ENCODE results near the gene ZNF526. TPM values are rescaled to one million over a fixed set of nuclear protein-coding genes. Genes with fewer than 3 reads are reported as not detected.

Gene ZNF526
- total and polyA plus RNA-seq, 12 donors = 2.0 to 12.5 (median 6.2) TPM

DNA sequence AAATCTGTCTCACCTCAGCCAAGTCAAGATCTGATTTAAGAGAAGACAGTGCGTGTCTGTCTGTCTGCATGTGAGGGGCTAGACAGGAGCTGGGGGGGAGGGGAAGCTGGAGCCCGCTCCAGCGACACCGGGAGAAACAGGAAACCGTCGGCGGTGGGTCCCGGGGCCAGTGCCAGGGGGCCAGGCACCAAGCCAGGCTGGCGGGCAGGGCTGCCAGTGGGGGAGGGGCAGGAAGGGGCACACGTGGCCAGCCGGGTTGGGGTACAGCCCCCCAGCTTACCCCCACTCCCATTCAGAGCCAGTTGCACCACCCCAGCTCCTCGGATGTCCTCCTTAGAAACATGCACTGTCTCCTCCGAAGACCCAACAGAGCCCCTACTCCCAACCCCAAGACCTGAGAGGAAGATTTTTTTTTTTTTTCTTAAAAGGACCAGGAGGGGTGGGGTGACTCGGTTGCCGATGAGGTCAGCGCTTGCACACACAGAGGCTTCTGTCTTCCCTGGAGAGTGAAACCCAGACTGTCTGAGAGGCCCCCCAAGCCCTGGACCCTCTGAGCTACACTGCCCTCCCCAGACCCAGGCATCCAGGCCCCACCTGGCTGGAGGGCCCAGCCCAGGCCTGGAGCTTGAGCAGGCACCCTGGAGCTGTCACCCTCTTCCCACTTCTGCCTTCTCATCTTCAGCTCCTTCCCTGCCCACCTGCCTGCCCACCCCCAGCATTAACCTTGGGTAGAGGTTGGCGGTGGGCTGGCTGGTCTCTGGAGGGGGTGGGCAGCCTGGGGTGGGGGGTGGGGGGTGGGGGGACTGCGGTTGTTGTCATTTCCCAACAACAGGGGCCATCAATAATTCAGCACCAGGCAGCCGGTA lies 30.8 kb downstream of the ZNF526 start:
- Histone ChIP-seq H3K9me3 (replicated peaks in 1 of 3) (no peaks in the 10 kb centered on the region), H3K4me1 (replicated peaks in 1 of 2) (peaks cover 51 to 60% of the 10 kb centered on the region in 2 donors), H3K4me3 (peak overlapping the region in 1 of 4 donors; percentile 90), H3K27ac (peak overlapping the region; percentile 6 to 100 (median 97)), H3K36me3 (replicated peaks in 1 of 2) (peaks cover 0 to 20% of the 10 kb centered on the region in 2 donors), H3K27me3 (no peaks in the 10 kb centered on the region)
- peak in 1 of 2 donors; percentile 23 for TF ChIP-seq POLR2A (IDR thresholded peaks at IDR 0.05)
- TF ChIP-seq CTCF (IDR thresholded peaks at IDR 0.05) = no peak
- intact Hi-C loops (cut with DNase I) = loop anchor here in 1 of 2 donors (2.0 kb wide), 1 partner anchor 28 kb away; no protein-coding TSS in a partner anchor
- WGBS, 4 donors = 5 to 10% (median 8%) methylated on average over 7 to 19 of the region's 19 CpGs
- peak in 6 of 7 donors; percentile 63 to 76 (median 70) for DNase-seq

- no peak for TF ChIP-seq CTCF (IDR thresholded peaks at IDR 0.05)
- TF ChIP-seq POLR2A (IDR thresholded peaks at IDR 0.05) = no peak
- 62 to 82% (median 75%) methylated on average over 4 of the region's 4 CpGs for WGBS, 4 donors
- Histone ChIP-seq H3K27ac (peak overlapping the region; percentile 60 to 100 (median 99)), H3K4me3 (peak overlapping the region in 1 of 4 donors; percentile 90), H3K4me1 (replicated peaks in 1 of 2) (peaks cover 55 to 57% of the 10 kb centered on the region in 2 donors), H3K27me3 (no peaks in the 10 kb centered on the region), H3K36me3 (replicated peaks in 1 of 2) (peaks cover 0 to 20% of the 10 kb centered on the region in 2 donors), H3K9me3 (replicated peaks in 1 of 3) (no peaks in the 10 kb centered on the region)
- peak in 1 of 7 donors; percentile 26 for DNase-seq
- intact Hi-C loops (cut with DNase I) = loop anchor here in 1 of 2 donors (2.0 kb wide), 1 partner anchor 27 kb away; no protein-coding TSS in a partner anchor
These were observed 31.7 kb downstream of the ZNF526 start for GRCh38 chr19:42251572-42252358.

GRCh38 chr19:42252365-42253244 lies 32.5 kb downstream of the ZNF526 start:
- intact Hi-C loops (cut with DNase I) = no loop called here
- peaks cover 0 to 20% of the 10 kb centered on the region in 2 donors for H3K36me3 ChIP-seq (replicated peaks in 1 of 2)
- peak overlapping the region; percentile 6 to 90 (median 60) for H3K4me3 ChIP-seq
- 2 to 7% (median 3%) methylated on average over 25 to 27 of the region's 27 CpGs for WGBS, 4 donors
- H3K27me3 ChIP-seq = no peaks in the 10 kb centered on the region
- H3K9me3 ChIP-seq (replicated peaks in 1 of 3) = no peaks in the 10 kb centered on the region
- peak in 1 of 2 donors; percentile 57 for TF ChIP-seq POLR2A (IDR thresholded peaks at IDR 0.05)
- no peak for TF ChIP-seq CTCF (IDR thresholded peaks at IDR 0.05)
- peak; percentile 68 to 84 (median 75) for DNase-seq
- H3K27ac ChIP-seq = peak overlapping the region; percentile 91 to 100 (median 99)
- H3K4me1 ChIP-seq (replicated peaks in 1 of 2) = peaks cover 47 to 51% of the 10 kb centered on the region in 2 donors

All from adrenal gland (tissue), 12 donors.